ENCODE data around the gene STAT1.

STAT1 gene

GRCh38 chr2:191013932-191014652 is at the start of gene STAT1:
Gene STAT1, minus strand, starts transcription at chr2:191014171. Its CDS starts 4,168 bp downstream, at chr2:191010003.
- DNase-seq (ENCODE audit: extremely low read depth in 1 of 2, low read depth in 1 of 2): peak; percentile 82 to 95

GRCh38 chr2:191063584-191063983 is 49.6 kb upstream of the STAT1 start:
- DNase-seq (ENCODE audit: extremely low read depth in 1 of 2, low read depth in 1 of 2): no peak

- no peak for DNase-seq (ENCODE audit: extremely low read depth in 1 of 2, low read depth in 1 of 2)
These were observed 47.5 kb upstream of the STAT1 start for GRCh38 chr2:191061381-191061980.

GRCh38 chr2:191059308-191059707 is 45.3 kb upstream of the STAT1 start:
- DNase-seq (ENCODE audit: extremely low read depth in 1 of 2, low read depth in 1 of 2): no peak

- DNase-seq (ENCODE audit: extremely low read depth in 1 of 2, low read depth in 1 of 2): no peak
These were observed 42.3 kb upstream of the STAT1 start for GRCh38 chr2:191056228-191056627.

GRCh38 chr2:191053256-191053655 is 39.3 kb upstream of the STAT1 start:
- DNase-seq (ENCODE audit: extremely low read depth in 1 of 2, low read depth in 1 of 2): no peak

GRCh38 chr2:191051825-191052778 is 38.1 kb upstream of the STAT1 start:
- DNase-seq (ENCODE audit: extremely low read depth in 1 of 2, low read depth in 1 of 2): no peak

- DNase-seq (ENCODE audit: extremely low read depth in 1 of 2, low read depth in 1 of 2): no peak
These were observed 37.2 kb upstream of the STAT1 start for GRCh38 chr2:191051177-191051576.

- DNase-seq (ENCODE audit: extremely low read depth in 1 of 2, low read depth in 1 of 2): no peak
These were observed 36.6 kb upstream of the STAT1 start for GRCh38 chr2:191050640-191050987.

GRCh38 chr2:191049728-191050639 is 36.0 kb upstream of the STAT1 start:
- no peak for DNase-seq (ENCODE audit: extremely low read depth in 1 of 2, low read depth in 1 of 2)

- DNase-seq (ENCODE audit: extremely low read depth in 1 of 2, low read depth in 1 of 2): no peak
These were observed 34.1 kb upstream of the STAT1 start for GRCh38 chr2:191048073-191048472.

- DNase-seq (ENCODE audit: extremely low read depth in 1 of 2, low read depth in 1 of 2): no peak
These were observed 31.2 kb upstream of the STAT1 start for GRCh38 chr2:191045141-191045540.

GRCh38 chr2:191043438-191043837 is 29.5 kb upstream of the STAT1 start:
- no peak for DNase-seq (ENCODE audit: extremely low read depth in 1 of 2, low read depth in 1 of 2)

- no peak for DNase-seq (ENCODE audit: extremely low read depth in 1 of 2, low read depth in 1 of 2)
These were observed 27.6 kb upstream of the STAT1 start for GRCh38 chr2:191041418-191042161.

- no peak for DNase-seq (ENCODE audit: extremely low read depth in 1 of 2, low read depth in 1 of 2)
These were observed 25.6 kb upstream of the STAT1 start for GRCh38 chr2:191039616-191040015.

GRCh38 chr2:191038741-191039140 is 24.8 kb upstream of the STAT1 start:
- DNase-seq (ENCODE audit: extremely low read depth in 1 of 2, low read depth in 1 of 2): no peak

- no peak for DNase-seq (ENCODE audit: extremely low read depth in 1 of 2, low read depth in 1 of 2)
These were observed 24.3 kb upstream of the STAT1 start for GRCh38 chr2:191038241-191038725.

GRCh38 chr2:191037351-191037750 is 23.4 kb upstream of the STAT1 start:
- no peak for DNase-seq (ENCODE audit: extremely low read depth in 1 of 2, low read depth in 1 of 2)

- DNase-seq (ENCODE audit: extremely low read depth in 1 of 2, low read depth in 1 of 2): no peak
These were observed 22.4 kb upstream of the STAT1 start for GRCh38 chr2:191036363-191036762.
